Embryonic facial prominence (tissue), 1 donor: ENCODE measurements around the gene NMNAT3.

Experiments
- DNase-seq: peaks from one replicate; pipeline ENCODE4 v3.0.0-alpha.2; 2016; ENCODE audit errors: extremely low spot score

The NMNAT3 gene

DNA sequence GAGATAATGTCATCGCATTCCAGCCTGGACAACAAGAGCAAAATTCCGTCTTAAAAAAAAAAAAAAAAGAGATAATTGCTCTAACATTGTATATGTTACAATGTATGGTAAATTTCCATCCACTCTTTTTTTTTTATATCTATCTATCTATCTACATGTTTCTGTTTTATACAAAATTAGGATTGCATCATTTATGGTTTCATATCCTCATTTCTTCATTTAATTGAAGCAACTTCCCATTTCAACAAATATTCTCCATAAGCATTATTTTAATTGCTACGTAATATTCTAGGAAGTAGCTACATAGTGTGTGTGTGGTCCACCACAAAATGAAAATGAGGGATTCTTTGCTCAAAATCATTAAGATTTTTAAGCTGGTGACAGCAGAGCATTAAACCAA, 156.6 kb downstream of the NMNAT3 start:
- DNase-seq, result no peak

DNA sequence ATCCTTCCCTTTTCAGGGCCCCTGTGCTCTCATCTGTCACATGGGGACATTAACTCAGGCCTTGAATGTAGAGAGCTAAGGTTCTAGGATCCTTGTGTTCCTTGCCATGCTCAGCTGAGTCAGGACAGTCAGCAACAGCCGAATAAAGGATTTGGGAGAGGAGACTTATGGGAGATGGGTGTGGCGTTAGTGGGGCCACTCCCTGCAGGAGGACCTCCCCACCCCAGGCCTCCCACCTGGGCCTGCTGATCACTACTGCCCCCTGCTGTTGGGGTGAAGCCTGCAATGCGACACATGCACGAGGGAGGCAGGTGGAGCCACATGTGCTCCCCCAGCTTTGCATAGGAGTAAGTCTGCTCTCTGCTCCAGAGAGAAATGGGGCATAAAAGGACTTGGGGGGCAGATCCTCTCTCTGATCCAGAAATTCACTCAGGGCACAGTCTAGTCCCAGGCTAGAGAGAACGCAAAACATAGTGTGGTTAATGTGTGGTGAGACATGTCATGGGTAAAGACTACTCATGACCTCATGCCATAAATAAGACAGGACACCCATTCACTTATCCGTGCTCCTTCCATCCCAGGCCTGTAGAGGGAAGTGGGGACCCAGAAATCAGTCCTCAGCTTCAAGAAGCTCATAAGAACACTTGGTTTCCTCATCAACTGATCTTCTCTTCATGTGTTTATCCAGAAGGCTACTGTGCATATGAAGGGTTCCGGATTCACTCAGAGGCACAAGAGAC, 157.6 kb downstream of the NMNAT3 start:
- DNase-seq, result no peak

GRCh38 chr3:139518926-139519842, 158.6 kb downstream of the NMNAT3 start:
- DNase-seq, result no peak

GRCh38 chr3:139518306-139518705, 159.5 kb downstream of the NMNAT3 start:
- DNase-seq, result no peak

GRCh38 chr3:139517321-139518065, 160.3 kb downstream of the NMNAT3 start:
- DNase-seq, result no peak

- no peak for DNase-seq
Measured at GRCh38 chr3:139514741-139515140, 163.0 kb downstream of the NMNAT3 start.
